ENCODE data around the gene SLC47A1.
A peak's percentile ranks its signal among the peaks of the same experiment; 100 is the strongest.

SLC47A1 gene

DNA sequence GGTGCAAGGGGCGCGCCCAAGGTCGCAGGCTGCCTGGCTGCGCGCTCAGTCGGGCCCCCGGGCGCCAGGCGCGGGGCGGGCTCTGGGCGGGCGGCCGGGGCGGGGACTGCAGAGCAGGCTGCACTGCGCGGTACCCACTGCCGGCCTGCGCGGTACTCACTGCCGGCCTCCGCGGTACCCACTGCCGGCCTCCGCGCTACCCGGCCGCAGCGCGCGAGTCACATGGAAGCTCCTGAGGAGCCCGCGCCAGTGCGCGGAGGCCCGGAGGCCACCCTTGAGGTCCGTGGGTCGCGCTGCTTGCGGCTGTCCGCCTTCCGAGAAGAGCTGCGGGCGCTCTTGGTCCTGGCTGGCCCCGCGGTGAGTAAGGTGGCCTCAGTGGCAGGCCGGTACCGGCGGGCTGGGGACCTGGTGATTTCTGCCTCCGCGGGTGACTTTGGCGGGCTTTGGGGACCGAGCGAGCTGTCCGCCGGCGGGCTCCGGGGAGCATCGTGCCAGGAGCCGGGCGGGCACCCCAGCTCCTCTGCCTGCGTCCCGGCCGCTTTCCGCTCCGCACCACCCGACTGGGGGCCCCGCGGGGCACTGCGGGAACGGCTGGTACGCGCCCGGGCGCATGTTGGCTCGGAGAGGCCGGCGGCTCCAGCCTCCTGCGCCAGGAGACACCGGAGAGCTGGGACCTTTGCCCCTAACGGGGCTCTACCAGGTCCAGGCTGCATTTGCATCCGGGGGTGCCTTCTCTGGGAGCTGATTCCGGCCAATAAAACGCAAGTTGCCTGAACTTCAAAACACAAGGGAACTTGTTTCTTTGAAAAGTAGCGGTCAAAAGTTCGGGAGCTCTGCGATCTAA, at the start of gene SLC47A1 (continued):
- TF ChIP-seq, protein P1, sequence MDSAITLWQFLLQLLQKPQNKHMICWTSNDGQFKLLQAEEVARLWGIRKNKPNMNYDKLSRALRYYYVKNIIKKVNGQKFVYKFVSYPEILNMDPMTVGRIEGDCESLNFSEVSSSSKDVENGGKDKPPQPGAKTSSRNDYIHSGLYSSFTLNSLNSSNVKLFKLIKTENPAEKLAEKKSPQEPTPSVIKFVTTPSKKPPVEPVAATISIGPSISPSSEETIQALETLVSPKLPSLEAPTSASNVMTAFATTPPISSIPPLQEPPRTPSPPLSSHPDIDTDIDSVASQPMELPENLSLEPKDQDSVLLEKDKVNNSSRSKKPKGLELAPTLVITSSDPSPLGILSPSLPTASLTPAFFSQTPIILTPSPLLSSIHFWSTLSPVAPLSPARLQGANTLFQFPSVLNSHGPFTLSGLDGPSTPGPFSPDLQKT (IDR thresholded peaks at IDR 0.05; ENCODE audit: borderline replicate concordance, low read depth, low read length), result no peak
- TF ChIP-seq, protein P2, sequence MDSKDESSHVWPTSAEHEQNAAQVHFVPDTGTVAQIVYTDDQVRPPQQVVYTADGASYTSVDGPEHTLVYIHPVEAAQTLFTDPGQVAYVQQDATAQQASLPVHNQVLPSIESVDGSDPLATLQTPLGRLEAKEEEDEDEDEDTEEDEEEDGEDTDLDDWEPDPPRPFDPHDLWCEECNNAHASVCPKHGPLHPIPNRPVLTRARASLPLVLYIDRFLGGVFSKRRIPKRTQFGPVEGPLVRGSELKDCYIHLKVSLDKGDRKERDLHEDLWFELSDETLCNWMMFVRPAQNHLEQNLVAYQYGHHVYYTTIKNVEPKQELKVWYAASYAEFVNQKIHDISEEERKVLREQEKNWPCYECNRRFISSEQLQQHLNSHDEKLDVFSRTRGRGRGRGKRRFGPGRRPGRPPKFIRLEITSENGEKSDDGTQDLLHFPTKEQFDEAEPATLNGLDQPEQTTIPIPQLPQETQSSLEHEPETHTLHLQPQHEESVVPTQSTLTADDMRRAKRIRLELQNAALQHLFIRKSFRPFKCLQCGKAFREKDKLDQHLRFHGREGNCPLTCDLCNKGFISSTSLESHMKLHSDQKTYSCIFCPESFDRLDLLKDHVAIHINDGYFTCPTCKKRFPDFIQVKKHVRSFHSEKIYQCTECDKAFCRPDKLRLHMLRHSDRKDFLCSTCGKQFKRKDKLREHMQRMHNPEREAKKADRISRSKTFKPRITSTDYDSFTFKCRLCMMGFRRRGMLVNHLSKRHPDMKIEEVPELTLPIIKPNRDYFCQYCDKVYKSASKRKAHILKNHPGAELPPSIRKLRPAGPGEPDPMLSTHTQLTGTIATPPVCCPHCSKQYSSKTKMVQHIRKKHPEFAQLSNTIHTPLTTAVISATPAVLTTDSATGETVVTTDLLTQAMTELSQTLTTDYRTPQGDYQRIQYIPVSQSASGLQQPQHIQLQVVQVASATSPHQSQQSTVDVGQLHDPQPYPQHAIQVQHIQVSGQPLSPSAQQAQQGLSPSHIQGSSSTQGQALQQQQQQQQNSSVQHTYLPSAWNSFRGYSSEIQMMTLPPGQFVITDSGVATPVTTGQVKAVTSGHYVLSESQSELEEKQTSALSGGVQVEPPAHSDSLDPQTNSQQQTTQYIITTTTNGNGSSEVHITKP (tag by site-specific recombination; IDR thresholded peaks at IDR 0.05), result peak; percentile 41; the same call in 1 of the 2 replicates
- TF ChIP-seq, protein P3, sequence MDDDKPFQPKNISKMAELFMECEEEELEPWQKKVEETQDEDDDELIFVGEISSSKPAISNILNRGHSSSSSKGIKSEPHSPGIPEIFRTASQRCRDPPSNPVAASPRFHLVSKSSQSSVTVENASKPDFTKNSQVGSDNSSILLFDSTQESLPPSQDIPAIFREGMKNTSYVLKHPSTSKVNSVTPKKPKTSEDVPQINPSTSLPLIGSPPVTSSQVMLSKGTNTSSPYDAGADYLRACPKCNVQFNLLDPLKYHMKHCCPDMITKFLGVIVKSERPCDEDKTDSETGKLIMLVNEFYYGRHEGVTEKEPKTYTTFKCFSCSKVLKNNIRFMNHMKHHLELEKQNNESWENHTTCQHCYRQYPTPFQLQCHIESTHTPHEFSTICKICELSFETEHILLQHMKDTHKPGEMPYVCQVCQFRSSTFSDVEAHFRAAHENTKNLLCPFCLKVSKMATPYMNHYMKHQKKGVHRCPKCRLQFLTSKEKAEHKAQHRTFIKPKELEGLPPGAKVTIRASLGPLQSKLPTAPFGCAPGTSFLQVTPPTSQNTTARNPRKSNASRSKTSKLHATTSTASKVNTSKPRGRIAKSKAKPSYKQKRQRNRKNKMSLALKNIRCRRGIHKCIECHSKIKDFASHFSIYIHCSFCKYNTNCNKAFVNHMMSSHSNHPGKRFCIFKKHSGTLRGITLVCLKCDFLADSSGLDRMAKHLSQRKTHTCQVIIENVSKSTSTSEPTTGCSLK (tag by site-specific recombination; IDR thresholded peaks at IDR 0.05), result no peak
- TF ChIP-seq ZNF366 (tag by site-specific recombination; conservative IDR thresholded peaks at IDR 0.05) (no peak), ZNF24 (tag by site-specific recombination; IDR thresholded peaks at IDR 0.05) (no peak), ZBTB20 (tag by site-specific recombination; IDR thresholded peaks at IDR 0.05) (peak; percentile 86), ZNF560 (tag by site-specific recombination; IDR thresholded peaks at IDR 0.05; ENCODE audit: borderline replicate concordance) (no peak), FEZF1 (tag by site-specific recombination; IDR thresholded peaks at IDR 0.05) (no peak), ZNF202 (tag by site-specific recombination; IDR thresholded peaks at IDR 0.05; ENCODE audit: borderline replicate concordance) (no peak), ZNF132 (tag by site-specific recombination; IDR thresholded peaks at IDR 0.05; ENCODE audit: borderline replicate concordance) (no peak), ZBTB1 (tag by site-specific recombination; IDR thresholded peaks at IDR 0.05) (no peak), ZNF221 (tag by site-specific recombination; IDR thresholded peaks at IDR 0.05; ENCODE audit: borderline replicate concordance) (no peak)
- TF ChIP-seq, protein P4, sequence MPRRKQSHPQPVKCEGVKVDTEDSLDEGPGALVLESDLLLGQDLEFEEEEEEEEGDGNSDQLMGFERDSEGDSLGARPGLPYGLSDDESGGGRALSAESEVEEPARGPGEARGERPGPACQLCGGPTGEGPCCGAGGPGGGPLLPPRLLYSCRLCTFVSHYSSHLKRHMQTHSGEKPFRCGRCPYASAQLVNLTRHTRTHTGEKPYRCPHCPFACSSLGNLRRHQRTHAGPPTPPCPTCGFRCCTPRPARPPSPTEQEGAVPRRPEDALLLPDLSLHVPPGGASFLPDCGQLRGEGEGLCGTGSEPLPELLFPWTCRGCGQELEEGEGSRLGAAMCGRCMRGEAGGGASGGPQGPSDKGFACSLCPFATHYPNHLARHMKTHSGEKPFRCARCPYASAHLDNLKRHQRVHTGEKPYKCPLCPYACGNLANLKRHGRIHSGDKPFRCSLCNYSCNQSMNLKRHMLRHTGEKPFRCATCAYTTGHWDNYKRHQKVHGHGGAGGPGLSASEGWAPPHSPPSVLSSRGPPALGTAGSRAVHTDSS (tag by site-specific recombination; IDR thresholded peaks at IDR 0.05), result no peak

DNA sequence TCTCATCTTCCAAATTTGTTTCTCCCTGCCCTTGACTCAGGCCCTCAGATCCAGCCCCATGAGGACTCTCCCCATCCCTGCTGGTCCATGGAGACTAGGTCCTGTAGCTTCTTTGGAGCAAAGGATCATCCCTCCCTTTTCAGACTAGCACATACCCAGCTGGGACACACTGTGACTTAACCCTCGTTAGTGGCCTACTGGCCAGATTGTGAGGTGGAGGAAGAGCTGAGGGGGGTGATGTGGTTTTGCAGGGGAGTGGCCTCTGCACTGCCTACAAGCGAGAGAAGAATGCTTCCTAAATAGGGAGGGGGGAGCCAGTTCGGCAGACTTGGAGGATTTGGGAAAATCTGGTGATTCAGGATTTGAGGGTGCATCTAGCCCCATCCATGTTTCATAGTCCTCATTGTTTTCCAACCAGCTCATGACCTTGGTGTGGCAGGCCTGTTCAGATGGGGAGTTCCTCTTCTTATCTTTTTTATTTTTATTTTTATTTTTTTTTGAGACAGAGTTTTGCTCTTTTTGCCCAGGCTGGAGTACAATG, 47.8 kb upstream of the SLC47A1 start:
- POLR2A ChIA-PET, result interaction anchor here (1.7 kb wide), 1 partner anchor 163 kb away, joined by 5 read pairs; the partner anchor contains the start of gene ALDH3A2
- Histone ChIP-seq H3K4me3 (ENCODE audit: low read depth, low read length) (no peak overlapping the region), H3K4me1 (ENCODE audit: control insufficient read depth, insufficient read depth, low read length) (no peaks in the 10 kb centered on the region), H3K27ac (ENCODE audit: extremely low read depth, low read depth, low read length) (no peak overlapping the region), H3K9me3 (ENCODE audit: control insufficient read depth, insufficient read depth, low read depth, low read length) (no peaks in the 10 kb centered on the region), H3K36me3 (ENCODE audit: control insufficient read depth in 2 of 2, insufficient read depth in 1 of 2, low read length in 2 of 2) (no peaks in the 10 kb centered on the region)
- CTCF ChIA-PET, result interaction anchor here (1.1 to 2.2 kb wide), 2 partner anchors 17 to 38 kb away, joined by 3 to 4 read pairs; no protein-coding TSS in a partner anchor
- no peak for TF ChIP-seq ZNF701 (tag by site-specific recombination; IDR thresholded peaks at IDR 0.05)
- no peak for TF ChIP-seq ZNF23 (tag by site-specific recombination; IDR thresholded peaks at IDR 0.05; ENCODE audit: borderline replicate concordance)
- no peak for TF ChIP-seq ZNF837 (tag by site-specific recombination; IDR thresholded peaks at IDR 0.05)
- no peak for TF ChIP-seq ZNF239 (tag by site-specific recombination; IDR thresholded peaks at IDR 0.05)
- TF ChIP-seq ZNF16 (tag by site-specific recombination; IDR thresholded peaks at IDR 0.05; ENCODE audit: low read depth), result no peak
- TF ChIP-seq ZFP69B (tag by site-specific recombination; IDR thresholded peaks at IDR 0.05), result no peak
- no peak for TF ChIP-seq ZBTB1 (tag by site-specific recombination; IDR thresholded peaks at IDR 0.05)
- TF ChIP-seq, protein P5, sequence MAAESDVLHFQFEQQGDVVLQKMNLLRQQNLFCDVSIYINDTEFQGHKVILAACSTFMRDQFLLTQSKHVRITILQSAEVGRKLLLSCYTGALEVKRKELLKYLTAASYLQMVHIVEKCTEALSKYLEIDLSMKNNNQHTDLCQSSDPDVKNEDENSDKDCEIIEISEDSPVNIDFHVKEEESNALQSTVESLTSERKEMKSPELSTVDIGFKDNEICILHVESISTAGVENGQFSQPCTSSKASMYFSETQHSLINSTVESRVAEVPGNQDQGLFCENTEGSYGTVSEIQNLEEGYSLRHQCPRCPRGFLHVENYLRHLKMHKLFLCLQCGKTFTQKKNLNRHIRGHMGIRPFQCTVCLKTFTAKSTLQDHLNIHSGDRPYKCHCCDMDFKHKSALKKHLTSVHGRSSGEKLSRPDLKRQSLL (tag by site-specific recombination; IDR thresholded peaks at IDR 0.05), result no peak
- no peak for TF ChIP-seq ZFP3 (tag by site-specific recombination; IDR thresholded peaks at IDR 0.05; ENCODE audit: low read depth)
- TF ChIP-seq, protein P6, sequence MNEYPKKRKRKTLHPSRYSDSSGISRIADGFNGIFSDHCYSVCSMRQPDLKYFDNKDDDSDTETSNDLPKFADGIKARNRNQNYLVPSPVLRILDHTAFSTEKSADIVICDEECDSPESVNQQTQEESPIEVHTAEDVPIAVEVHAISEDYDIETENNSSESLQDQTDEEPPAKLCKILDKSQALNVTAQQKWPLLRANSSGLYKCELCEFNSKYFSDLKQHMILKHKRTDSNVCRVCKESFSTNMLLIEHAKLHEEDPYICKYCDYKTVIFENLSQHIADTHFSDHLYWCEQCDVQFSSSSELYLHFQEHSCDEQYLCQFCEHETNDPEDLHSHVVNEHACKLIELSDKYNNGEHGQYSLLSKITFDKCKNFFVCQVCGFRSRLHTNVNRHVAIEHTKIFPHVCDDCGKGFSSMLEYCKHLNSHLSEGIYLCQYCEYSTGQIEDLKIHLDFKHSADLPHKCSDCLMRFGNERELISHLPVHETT (tag by site-specific recombination; IDR thresholded peaks at IDR 0.05), result no peak
- no peak for TF ChIP-seq ZNF830 (tag by site-specific recombination; IDR thresholded peaks at IDR 0.05; ENCODE audit: low read depth)
- no peak for TF ChIP-seq SCRT2 (tag by site-specific recombination; IDR thresholded peaks at IDR 0.05)

All from HEK293 (cell line).